Caco-2 (cell line): Measurements from ENCODE around the gene ISOC2. TPM values are rescaled to one million over a fixed set of nuclear protein-coding genes. Genes with fewer than 3 reads are reported as not detected.

Experiments used
- BruUV-seq: library from RNA; stranded (reverse); fragments of 400-500 nt; replicated peaks from 2 replicates; lab custom pipeline; 2021; lab: Mats Ljungman, UMichigan
- CTCF ChIA-PET: fragments of 300-600 bp; sonication (Branson Sonifier 250); formaldehyde crosslinking; loops from one replicate; lab custom pipeline; 2022; ENCODE audit warnings: antibody characterized with exemption; lab: Charles Lee
- POLR2A ChIA-PET: fragments of 300-600 bp; sonication (Branson Sonifier 250); formaldehyde crosslinking; loops from one replicate; lab custom pipeline; 2022; ENCODE audit warnings: antibody characterized with exemption; lab: Charles Lee
- DNase-seq, 2 experiments: peaks; one replicate each; pipeline versions ENCODE4 v3.0.0 to v3.0.0-alpha.2; 2020 to 2022
- H3K27me3 ChIP-seq: replicated peaks from 2 replicates; pipeline ENCODE4 v1.6.0; 2011; ENCODE audit warnings: low read length; ENCODE audit not compliant: control insufficient read depth, insufficient read depth
- H3K36me3 ChIP-seq: 2 replicates; pipeline ENCODE4 v1.5.1; 2011; ENCODE audit warnings: low read length; ENCODE audit not compliant: control insufficient read depth, insufficient read depth
- H3K4me1 ChIP-seq: fragments of 250-450 bp; sonication (Bioruptor Pico); 2 replicates; pipeline ENCODE4 v1.5.1; 2020; ENCODE audit warnings: mild to moderate bottlenecking
- H3K4me3 ChIP-seq: 2 replicates; pipeline ENCODE4 v1.5.1; 2011; ENCODE audit warnings: low read depth, mild to moderate bottlenecking, control low read depth, low read length
- H3K9me3 ChIP-seq: fragments of 250-450 bp; sonication (Bioruptor Pico); 2 replicates; pipeline ENCODE4 v1.5.1; 2020; ENCODE audit warnings: mild to moderate bottlenecking, moderate library complexity
- H3K27ac Mint-ChIP-seq: one replicate; pipeline ENCODE4 v1.8.0; 2022; ENCODE audit warnings: mixed read lengths; ENCODE audit not compliant: unreplicated experiment
- H3K27me3 Mint-ChIP-seq: one replicate; pipeline ENCODE4 v1.8.0; 2022; ENCODE audit warnings: mixed read lengths; ENCODE audit not compliant: insufficient read depth, unreplicated experiment
- H3K36me3 Mint-ChIP-seq: one replicate; pipeline ENCODE4 v1.8.0; 2022; ENCODE audit warnings: mild to moderate bottlenecking, mixed read lengths; ENCODE audit not compliant: insufficient read depth, unreplicated experiment
- H3K4me1 Mint-ChIP-seq: one replicate; pipeline ENCODE4 v1.8.0; 2022; ENCODE audit warnings: low read depth, mixed read lengths; ENCODE audit not compliant: unreplicated experiment
- H3K4me3 Mint-ChIP-seq: one replicate; pipeline ENCODE4 v1.8.0; 2022; ENCODE audit warnings: mild to moderate bottlenecking, moderate library complexity, mixed read lengths; ENCODE audit not compliant: unreplicated experiment
- H3K9me3 Mint-ChIP-seq: one replicate; pipeline ENCODE4 v1.8.0; 2022; ENCODE audit warnings: mixed read lengths; ENCODE audit not compliant: unreplicated experiment
- CTCF ChIP-seq, 2 experiments: fragments of 200-600 bp in 1 of 2; IDR thresholded peaks; 1 replicate in 1 of 2; 2 replicates in 1 of 2; pipeline versions ENCODE4 v1.5.1 to v1.8.0; 2011 to 2022; ENCODE audit warnings: antibody characterized with exemption in 1 of 2, control low read depth in 1 of 2, inconsistent platforms in 1 of 2, low read depth in 1 of 2, low read length in 1 of 2, mild to moderate bottlenecking in 1 of 2, moderate library complexity in 1 of 2; ENCODE audit not compliant: insufficient read depth in 1 of 2, severe bottlenecking in 1 of 2, unreplicated experiment in 1 of 2
- intact Hi-C: fragments of 100-400 bp; cut with micrococcal nuclease; formaldehyde crosslinking; loops from one replicate; pipeline ENCODE4 v1.10.0; 2022; ENCODE audit not compliant: unreplicated experiment
- total RNA-seq: library from RNA; stranded (reverse); gene quantifications from 2 replicates; pipeline ENCODE4 v1.2.3, GENCODE V29; 2022

ISOC2 gene
- total RNA-seq, 1 experiment from 2014 or later = 40.6 TPM

- BruUV-seq = no TSS peak
- CTCF ChIA-PET = no interaction called here
- peak; percentile 78 to 86 for DNase-seq
Measured at GRCh38 chr19:55460670-55461258, 678 bp downstream of the ISOC2 start.

GRCh38 chr19:55459950-55460657 is 1.3 kb downstream of the ISOC2 start:
- DNase-seq = no peak
- Mint-ChIP-seq H3K9me3 (no peaks in the 10 kb centered on the region), H3K4me3 (peak overlapping the region; percentile 81), H3K36me3 (peaks cover 25% of the 10 kb centered on the region), H3K4me1 (no peaks in the 10 kb centered on the region), H3K27ac (no peak overlapping the region), H3K27me3 (peaks cover 3% of the 10 kb centered on the region)
- Histone ChIP-seq H3K9me3 (no peaks in the 10 kb centered on the region), H3K27me3 (no peaks in the 10 kb centered on the region), H3K4me1 (peaks cover 13% of the 10 kb centered on the region), H3K36me3 (no peaks in the 10 kb centered on the region), H3K4me3 (peak overlapping the region; percentile 10; the same call in 1 of the 2 replicates)
- ChIA-PET POLR2A (no interaction called here), CTCF (no interaction called here)
- BruUV-seq = TSS peak; percentile 72
- intact Hi-C loops = loop anchor here (2.0 kb wide), 1 partner anchor 17 kb away; the partner anchor contains the start of gene ZNF628
- TF ChIP-seq CTCF (IDR thresholded peaks at IDR 0.05; ENCODE audit: insufficient read depth in 1 of 2, low read depth in 1 of 2, low read length in 1 of 2, severe bottlenecking in 1 of 2, unreplicated experiment in 1 of 2) = no peak

More at GRCh38 chr19:55460670-55461258, 678 bp downstream of the ISOC2 start:
- H3K27me3 ChIP-seq = no peaks in the 10 kb centered on the region
- H3K4me1 ChIP-seq = peaks cover 13% of the 10 kb centered on the region
- H3K36me3 ChIP-seq = no peaks in the 10 kb centered on the region
- Mint-ChIP-seq H3K9me3 (no peaks in the 10 kb centered on the region), H3K27me3 (peaks cover 3% of the 10 kb centered on the region), H3K36me3 (peaks cover 20% of the 10 kb centered on the region), H3K27ac (no peak overlapping the region), H3K4me1 (peaks cover 2% of the 10 kb centered on the region), H3K4me3 (peak overlapping the region; percentile 81)
- H3K4me3 ChIP-seq = peak overlapping the region; percentile 67
- intact Hi-C loops = loop anchor here (1.0 to 2.0 kb wide), 3 partner anchors 8 to 43 kb away; partner anchors contain the start of gene ZNF628
- POLR2A ChIA-PET = no interaction called here
- no peak for TF ChIP-seq CTCF (IDR thresholded peaks at IDR 0.05; ENCODE audit: insufficient read depth in 1 of 2, low read depth in 1 of 2, low read length in 1 of 2, severe bottlenecking in 1 of 2, unreplicated experiment in 1 of 2)
- H3K9me3 ChIP-seq = no peaks in the 10 kb centered on the region

GRCh38 chr19:55459551-55459949 is 1.9 kb downstream of the ISOC2 start:
- H3K9me3 ChIP-seq = no peaks in the 10 kb centered on the region
- H3K27ac Mint-ChIP-seq = no peak overlapping the region
- no peaks in the 10 kb centered on the region for H3K27me3 ChIP-seq
- peaks cover 1% of the 10 kb centered on the region for H3K4me1 Mint-ChIP-seq
- ChIA-PET POLR2A (no interaction called here), CTCF (no interaction called here)
- H3K36me3 Mint-ChIP-seq = peaks cover 28% of the 10 kb centered on the region
- no peaks in the 10 kb centered on the region; the same call in 1 of the 2 replicates for H3K36me3 ChIP-seq
- H3K4me1 ChIP-seq = peaks cover 13% of the 10 kb centered on the region
- DNase-seq = no peak
- no peak overlapping the region for H3K4me3 ChIP-seq
- intact Hi-C loops = no loop called here
- TF ChIP-seq CTCF (IDR thresholded peaks at IDR 0.05; ENCODE audit: insufficient read depth in 1 of 2, low read depth in 1 of 2, low read length in 1 of 2, severe bottlenecking in 1 of 2, unreplicated experiment in 1 of 2) = no peak
- no peak overlapping the region for H3K4me3 Mint-ChIP-seq
- no TSS peak for BruUV-seq
- H3K27me3 Mint-ChIP-seq = peaks cover 3% of the 10 kb centered on the region
- H3K9me3 Mint-ChIP-seq = no peaks in the 10 kb centered on the region
